ENCODE measurements around the gene NLK. TPM values are rescaled to one million over a fixed set of nuclear protein-coding genes. Genes with fewer than 3 reads are reported as not detected.

Gene NLK
- total RNA-seq, 1 donor = 10.5 TPM

GRCh38 chr17:28045304-28045703 is 2.8 kb downstream of the NLK start:
- Histone ChIP-seq H3K4me1 (ENCODE audit: insufficient read depth, low read length) (peaks cover 29% of the 10 kb centered on the region), H4K20me1 (ENCODE audit: insufficient read depth, low read length) (peaks cover 41% of the 10 kb centered on the region), H3K36me3 (ENCODE audit: insufficient read depth, low read length) (no peaks in the 10 kb centered on the region), H3K27ac (ENCODE audit: low read depth, low read length) (no peak overlapping the region), H2AFZ (ENCODE audit: low read length) (no peak overlapping the region), H3K79me2 (ENCODE audit: insufficient read depth, low read length) (peaks cover 84% of the 10 kb centered on the region), H3K4me3 (ENCODE audit: insufficient read depth, low read length) (no peak overlapping the region), H3K27me3 (ENCODE audit: insufficient read depth, low read length) (no peaks in the 10 kb centered on the region), H3K4me2 (ENCODE audit: insufficient read depth, low read length) (peak overlapping the region; percentile 70), H3K9me3 (ENCODE audit: low read depth, low read length) (no peaks in the 10 kb centered on the region)
- no peak for DNase-seq (ENCODE audit: insufficient read length, low spot score, missing footprints)
- no peak for TF ChIP-seq CTCF (IDR thresholded peaks at IDR 0.05; ENCODE audit: extremely low read depth, low read depth, low read length)

GRCh38 chr17:28046034-28046825 is 3.8 kb downstream of the NLK start:
- no peak for TF ChIP-seq CTCF (IDR thresholded peaks at IDR 0.05; ENCODE audit: extremely low read depth, low read depth, low read length)
- Histone ChIP-seq H3K9me3 (ENCODE audit: low read depth, low read length) (no peaks in the 10 kb centered on the region), H3K79me2 (ENCODE audit: insufficient read depth, low read length) (peaks cover 94% of the 10 kb centered on the region), H3K4me2 (ENCODE audit: insufficient read depth, low read length) (no peak overlapping the region), H3K4me1 (ENCODE audit: insufficient read depth, low read length) (peaks cover 29% of the 10 kb centered on the region), H3K27ac (ENCODE audit: low read depth, low read length) (no peak overlapping the region), H3K27me3 (ENCODE audit: insufficient read depth, low read length) (no peaks in the 10 kb centered on the region), H3K36me3 (ENCODE audit: insufficient read depth, low read length) (no peaks in the 10 kb centered on the region), H4K20me1 (ENCODE audit: insufficient read depth, low read length) (peaks cover 44% of the 10 kb centered on the region), H3K4me3 (ENCODE audit: insufficient read depth, low read length) (no peak overlapping the region), H2AFZ (ENCODE audit: low read length) (no peak overlapping the region)
- no peak for DNase-seq (ENCODE audit: insufficient read length, low spot score, missing footprints)

GRCh38 chr17:28047806-28048205 is 5.3 kb downstream of the NLK start:
- peaks cover 95% of the 10 kb centered on the region for H3K79me2 ChIP-seq (ENCODE audit: insufficient read depth, low read length)
- H3K36me3 ChIP-seq (ENCODE audit: insufficient read depth, low read length) = no peaks in the 10 kb centered on the region
- H3K27ac ChIP-seq (ENCODE audit: low read depth, low read length) = no peak overlapping the region
- H3K27me3 ChIP-seq (ENCODE audit: insufficient read depth, low read length) = no peaks in the 10 kb centered on the region
- H2AFZ ChIP-seq (ENCODE audit: low read length) = no peak overlapping the region
- no peaks in the 10 kb centered on the region for H3K9me3 ChIP-seq (ENCODE audit: low read depth, low read length)
- no peak for DNase-seq (ENCODE audit: insufficient read length, low spot score, missing footprints)
- no peak for TF ChIP-seq CTCF (IDR thresholded peaks at IDR 0.05; ENCODE audit: extremely low read depth, low read depth, low read length)
- peaks cover 22% of the 10 kb centered on the region for H3K4me1 ChIP-seq (ENCODE audit: insufficient read depth, low read length)
- no peak overlapping the region for H3K4me3 ChIP-seq (ENCODE audit: insufficient read depth, low read length)
- no peak overlapping the region for H3K4me2 ChIP-seq (ENCODE audit: insufficient read depth, low read length)
- peaks cover 44% of the 10 kb centered on the region for H4K20me1 ChIP-seq (ENCODE audit: insufficient read depth, low read length)

GRCh38 chr17:28049071-28049470 is 6.6 kb downstream of the NLK start:
- no peak overlapping the region for H3K4me2 ChIP-seq (ENCODE audit: insufficient read depth, low read length)
- DNase-seq (ENCODE audit: insufficient read length, low spot score, missing footprints) = no peak
- peaks cover 95% of the 10 kb centered on the region for H3K79me2 ChIP-seq (ENCODE audit: insufficient read depth, low read length)
- no peaks in the 10 kb centered on the region for H3K36me3 ChIP-seq (ENCODE audit: insufficient read depth, low read length)
- TF ChIP-seq CTCF (IDR thresholded peaks at IDR 0.05; ENCODE audit: extremely low read depth, low read depth, low read length) = no peak
- peaks cover 44% of the 10 kb centered on the region for H4K20me1 ChIP-seq (ENCODE audit: insufficient read depth, low read length)
- no peak overlapping the region for H2AFZ ChIP-seq (ENCODE audit: low read length)
- no peaks in the 10 kb centered on the region for H3K27me3 ChIP-seq (ENCODE audit: insufficient read depth, low read length)
- no peak overlapping the region for H3K4me3 ChIP-seq (ENCODE audit: insufficient read depth, low read length)
- no peak overlapping the region for H3K27ac ChIP-seq (ENCODE audit: low read depth, low read length)
- H3K9me3 ChIP-seq (ENCODE audit: low read depth, low read length) = no peaks in the 10 kb centered on the region
- peaks cover 11% of the 10 kb centered on the region for H3K4me1 ChIP-seq (ENCODE audit: insufficient read depth, low read length)

All from osteoblast (primary cell).